Mesenchymal stem cell (in vitro differentiated cells and primary cell): ENCODE measurements around the gene TIAM1.

Experiments
- DNase-seq: peaks from one replicate; pipeline ENCODE4 v3.0.0-alpha.2; 2013
- H2AFZ ChIP-seq: one replicate; pipeline ENCODE4 v1.6.1; 2013; ENCODE audit warnings: low read depth, mild to moderate bottlenecking, control low read depth, inconsistent platforms, low read length, moderate library complexity
- H2AK5ac ChIP-seq: 2 replicates; pipeline ENCODE4 v1.6.1; 2013; ENCODE audit warnings: low read length, moderate library complexity, mild to moderate bottlenecking, inconsistent platforms; ENCODE audit not compliant: severe bottlenecking
- H2BK120ac ChIP-seq: one replicate; pipeline ENCODE4 v1.6.1; 2013; ENCODE audit warnings: low read depth, mild to moderate bottlenecking, inconsistent platforms, low read length, moderate library complexity
- H2BK12ac ChIP-seq, 2 experiments: one replicate each; pipeline ENCODE4 v1.6.1; 2013; ENCODE audit warnings: inconsistent platforms in 2 of 2, low read length in 2 of 2, mild to moderate bottlenecking in 2 of 2, moderate library complexity in 2 of 2, control low read depth in 1 of 2
- H2BK15ac ChIP-seq: one replicate; pipeline ENCODE4 v1.6.1; 2013; ENCODE audit warnings: mild to moderate bottlenecking, low read depth, inconsistent platforms; ENCODE audit not compliant: poor library complexity, severe bottlenecking
- H2BK5ac ChIP-seq: 2 replicates; pipeline ENCODE4 v1.6.1; 2013; ENCODE audit warnings: low read depth, mild to moderate bottlenecking, low read length, control low read depth, inconsistent platforms; ENCODE audit not compliant: poor library complexity, severe bottlenecking
- H3K14ac ChIP-seq, 2 experiments: one replicate each; pipeline ENCODE4 v1.6.1; 2013; ENCODE audit warnings: inconsistent platforms in 2 of 2, low read length in 2 of 2, control low read depth in 1 of 2, mild to moderate bottlenecking in 1 of 2, moderate library complexity in 1 of 2
- H3K18ac ChIP-seq, 2 experiments: one replicate each; pipeline ENCODE4 v1.6.1; 2013; ENCODE audit warnings: inconsistent platforms in 2 of 2, low read length in 2 of 2, control low read depth in 1 of 2, low read depth in 1 of 2, mild to moderate bottlenecking in 1 of 2
- H3K23ac ChIP-seq, 2 experiments: one replicate each; pipeline ENCODE4 v1.6.1; 2013; ENCODE audit warnings: inconsistent platforms in 2 of 2, low read length in 2 of 2, mild to moderate bottlenecking in 2 of 2, moderate library complexity in 2 of 2, control low read depth in 1 of 2
- H3K27ac ChIP-seq: 2 replicates; pipeline ENCODE4 v1.5.1; 2013; ENCODE audit warnings: mild to moderate bottlenecking, moderate library complexity, low read length, control low read depth, inconsistent platforms; ENCODE audit not compliant: poor library complexity, severe bottlenecking
- H3K27me3 ChIP-seq, 2 experiments: 2 replicates each; pipeline versions ENCODE4 v1.6.1 to v1.7.0; 2013; ENCODE audit warnings: low read length in 2 of 2, mild to moderate bottlenecking in 2 of 2, moderate library complexity in 2 of 2, control low read depth in 1 of 2, inconsistent platforms in 1 of 2; ENCODE audit not compliant: control insufficient read depth in 1 of 2, insufficient read depth in 1 of 2
- H3K36me3 ChIP-seq, 2 experiments: 2 replicates each; pipeline versions ENCODE4 v1.6.1 to v1.7.0; 2013; ENCODE audit warnings: low read length in 2 of 2, control low read depth in 1 of 2, inconsistent platforms in 1 of 2, low read depth in 1 of 2, mild to moderate bottlenecking in 1 of 2; ENCODE audit not compliant: insufficient read depth in 2 of 2, control insufficient read depth in 1 of 2
- H3K4ac ChIP-seq, 2 experiments: one replicate each; pipeline ENCODE4 v1.6.1; 2013; ENCODE audit warnings: inconsistent platforms in 2 of 2, low read length in 2 of 2, mild to moderate bottlenecking in 2 of 2, moderate library complexity in 2 of 2, control low read depth in 1 of 2, low read depth in 1 of 2
- H3K4me1 ChIP-seq: 2 replicates; pipeline ENCODE4 v1.6.1; 2013; ENCODE audit warnings: low read depth, low read length, control low read depth; ENCODE audit not compliant: control insufficient read depth, insufficient read depth
- H3K4me2 ChIP-seq: 2 replicates; pipeline ENCODE4 v1.6.1; 2013; ENCODE audit warnings: low read length, mild to moderate bottlenecking, inconsistent platforms; ENCODE audit not compliant: poor library complexity, severe bottlenecking
- H3K4me3 ChIP-seq, 2 experiments: 2 replicates each; pipeline versions ENCODE4 v1.5.1 to v1.7.0; 2013; ENCODE audit warnings: low read length in 2 of 2, mild to moderate bottlenecking in 2 of 2, control low read depth in 1 of 2, low read depth in 1 of 2; ENCODE audit not compliant: insufficient read depth in 1 of 2
- H3K79me1 ChIP-seq: replicated peaks from 2 replicates; pipeline ENCODE4 v1.6.1; 2013; ENCODE audit warnings: mild to moderate bottlenecking, control low read depth, low read length, inconsistent platforms; ENCODE audit not compliant: poor library complexity, severe bottlenecking
- H3K9ac ChIP-seq: 2 replicates; pipeline ENCODE4 v1.7.0; 2013; ENCODE audit warnings: mild to moderate bottlenecking, low read length, moderate library complexity
- H3K9me3 ChIP-seq: 2 replicates; pipeline ENCODE4 v1.7.0; 2013; ENCODE audit warnings: mild to moderate bottlenecking, low read length; ENCODE audit not compliant: control insufficient read depth
- H4K8ac ChIP-seq: one replicate; pipeline ENCODE4 v1.6.1; 2013; ENCODE audit warnings: inconsistent platforms, mild to moderate bottlenecking, low read length, moderate library complexity
- H4K91ac ChIP-seq: one replicate; pipeline ENCODE4 v1.6.1; 2013; ENCODE audit warnings: mild to moderate bottlenecking, low read length, inconsistent platforms
- WGBS: methylation state at CpG from one replicate; pipeline ENCODE4 v1.1.7; 2013; ENCODE audit warnings: mixed read lengths; 5-methylcytosine and 5-hydroxymethylcytosine counted together

Gene TIAM1

GRCh38 chr21:31340942-31341487, 3.0 kb downstream of the TIAM1 start:
- no peak overlapping the region for H3K4me2 ChIP-seq
- no peak overlapping the region for H2BK15ac ChIP-seq
- peaks cover 7% of the 10 kb centered on the region for H3K4me1 ChIP-seq
- no peak overlapping the region for H2BK12ac ChIP-seq
- no peak overlapping the region for H2BK120ac ChIP-seq
- H3K36me3 ChIP-seq: peaks cover 4 to 16% of the 10 kb centered on the region in 2 experiments
- no peak overlapping the region for H3K23ac ChIP-seq
- no peak overlapping the region for H2AFZ ChIP-seq
- no peak for DNase-seq
- peaks cover 0 to 7% of the 10 kb centered on the region in 2 experiments for H3K27me3 ChIP-seq
- no peaks in the 10 kb centered on the region for H3K9me3 ChIP-seq
- no peak overlapping the region for H3K14ac ChIP-seq
- H4K91ac ChIP-seq: no peak overlapping the region
- H3K79me1 ChIP-seq: peaks cover 13% of the 10 kb centered on the region
- H3K9ac ChIP-seq: no peak overlapping the region
- H4K8ac ChIP-seq: no peak overlapping the region
- H3K18ac ChIP-seq: no peak overlapping the region
- H2AK5ac ChIP-seq: no peak overlapping the region
- H2BK5ac ChIP-seq: no peak overlapping the region
- H3K27ac ChIP-seq: no peak overlapping the region
- WGBS: 92% methylated on average over 3 of the region's 4 CpGs
- no peak overlapping the region for H3K4ac ChIP-seq
- H3K4me3 ChIP-seq: no peak overlapping the region

- peaks cover 4 to 16% of the 10 kb centered on the region in 2 experiments for H3K36me3 ChIP-seq
- H3K14ac ChIP-seq: no peak overlapping the region
- no peak overlapping the region for H3K9ac ChIP-seq
- no peak overlapping the region for H2BK5ac ChIP-seq
- no peak overlapping the region for H3K4ac ChIP-seq
- no peak overlapping the region for H3K18ac ChIP-seq
- H2AFZ ChIP-seq: no peak overlapping the region
- no peak overlapping the region for H3K27ac ChIP-seq
- H2BK15ac ChIP-seq: no peak overlapping the region
- H2BK120ac ChIP-seq: no peak overlapping the region
- H4K8ac ChIP-seq: no peak overlapping the region
- H2BK12ac ChIP-seq: no peak overlapping the region
- no peak overlapping the region for H3K23ac ChIP-seq
- no peak for DNase-seq
- peaks cover 0 to 2% of the 10 kb centered on the region in 2 experiments for H3K27me3 ChIP-seq
- no peak overlapping the region for H4K91ac ChIP-seq
- no peak overlapping the region for H3K4me2 ChIP-seq
- peaks cover 13% of the 10 kb centered on the region for H3K79me1 ChIP-seq
- no peak overlapping the region for H2AK5ac ChIP-seq
- 99% methylated on average over 4 of the region's 6 CpGs for WGBS
- H3K4me3 ChIP-seq: no peak overlapping the region
- no peaks in the 10 kb centered on the region for H3K9me3 ChIP-seq
- H3K4me1 ChIP-seq: peaks cover 9% of the 10 kb centered on the region
Measured at GRCh38 chr21:31340514-31340913, 3.5 kb downstream of the TIAM1 start.

GRCh38 chr21:31339721-31340120, 4.3 kb downstream of the TIAM1 start:
- H4K8ac ChIP-seq: no peak overlapping the region
- peaks cover 4 to 16% of the 10 kb centered on the region in 2 experiments for H3K36me3 ChIP-seq
- no peaks in the 10 kb centered on the region for H3K27me3 ChIP-seq
- peaks cover 11% of the 10 kb centered on the region for H3K4me1 ChIP-seq
- no peak overlapping the region for H2AFZ ChIP-seq
- no peak overlapping the region for H3K4ac ChIP-seq
- 78% methylated on average over 4 of the region's 4 CpGs for WGBS
- H3K79me1 ChIP-seq: peaks cover 13% of the 10 kb centered on the region
- H3K9me3 ChIP-seq: no peaks in the 10 kb centered on the region
- H2BK12ac ChIP-seq: no peak overlapping the region
- DNase-seq: no peak
- H2AK5ac ChIP-seq: no peak overlapping the region
- no peak overlapping the region for H3K4me2 ChIP-seq
- no peak overlapping the region for H3K9ac ChIP-seq
- H3K18ac ChIP-seq: no peak overlapping the region
- no peak overlapping the region for H2BK5ac ChIP-seq
- H3K27ac ChIP-seq: no peak overlapping the region
- H2BK15ac ChIP-seq: no peak overlapping the region
- no peak overlapping the region for H4K91ac ChIP-seq
- no peak overlapping the region for H3K23ac ChIP-seq
- H3K14ac ChIP-seq: no peak overlapping the region
- H3K4me3 ChIP-seq: no peak overlapping the region
- no peak overlapping the region for H2BK120ac ChIP-seq

- no peak overlapping the region for H3K18ac ChIP-seq
- DNase-seq: no peak
- no peaks in the 10 kb centered on the region for H3K9me3 ChIP-seq
- H4K8ac ChIP-seq: no peak overlapping the region
- H3K27ac ChIP-seq: no peak overlapping the region
- no peak overlapping the region for H2BK5ac ChIP-seq
- no peak overlapping the region for H3K4me2 ChIP-seq
- H3K36me3 ChIP-seq: peaks cover 4 to 16% of the 10 kb centered on the region in 2 experiments
- WGBS: 83% methylated on average over 3 of the region's 3 CpGs
- no peak overlapping the region for H3K4ac ChIP-seq
- no peak overlapping the region for H3K4me3 ChIP-seq
- H3K14ac ChIP-seq: no peak overlapping the region
- no peaks in the 10 kb centered on the region for H3K27me3 ChIP-seq
- no peak overlapping the region for H2AK5ac ChIP-seq
- H3K4me1 ChIP-seq: peaks cover 9% of the 10 kb centered on the region
- no peak overlapping the region for H2AFZ ChIP-seq
- peaks cover 17% of the 10 kb centered on the region for H3K79me1 ChIP-seq
- H2BK120ac ChIP-seq: no peak overlapping the region
- H4K91ac ChIP-seq: no peak overlapping the region
- no peak overlapping the region for H2BK12ac ChIP-seq
- H3K23ac ChIP-seq: no peak overlapping the region
- no peak overlapping the region for H2BK15ac ChIP-seq
- no peak overlapping the region for H3K9ac ChIP-seq
Measured at GRCh38 chr21:31338908-31339368, 5.1 kb downstream of the TIAM1 start.
